Liver (tissue), 9 donors: Measurements from ENCODE around the gene ALDH16A1. TPM values are rescaled to one million over a fixed set of nuclear protein-coding genes. Genes with fewer than 3 reads are reported as not detected.

Experiments
- DNase-seq: peaks from one replicate; pipeline ENCODE4 v3.0.0-alpha.2; 2017; ENCODE audit warnings: low spot score
- H3K27ac ChIP-seq, 2 donors: one replicate each; pipeline ENCODE4 v1.7.0; 2013; ENCODE audit warnings: inconsistent platforms in 2 of 2, low read length in 2 of 2, control low read depth in 1 of 2, low read depth in 1 of 2, mild to moderate bottlenecking in 1 of 2
- H3K27me3 ChIP-seq, 4 donors: one replicate each; pipeline versions ENCODE4 v1.6.1 to v1.7.0; 2013; ENCODE audit warnings: low read length in 3 of 4, inconsistent platforms in 1 of 4, mild to moderate bottlenecking in 1 of 4, moderate library complexity in 1 of 4; ENCODE audit not compliant: control insufficient read depth in 4 of 4, insufficient read depth in 4 of 4
- H3K36me3 ChIP-seq, 4 donors: one replicate each; pipeline versions ENCODE4 v1.6.1 to v1.7.0; 2013; ENCODE audit warnings: low read length in 3 of 4, mild to moderate bottlenecking in 3 of 4, low read depth in 1 of 4, moderate library complexity in 1 of 4; ENCODE audit not compliant: control insufficient read depth in 4 of 4, insufficient read depth in 3 of 4
- H3K4me1 ChIP-seq, 4 donors: one replicate each; pipeline versions ENCODE4 v1.6.1 to v1.7.0; 2013; ENCODE audit warnings: low read length in 3 of 4, mild to moderate bottlenecking in 3 of 4, moderate library complexity in 1 of 4; ENCODE audit not compliant: control insufficient read depth in 4 of 4, insufficient read depth in 4 of 4
- H3K4me3 ChIP-seq, 3 donors: one replicate each; pipeline versions ENCODE4 v1.6.1 to v1.7.0; 2013; ENCODE audit warnings: low read length in 3 of 3, control low read depth in 1 of 3, low read depth in 1 of 3, mild to moderate bottlenecking in 1 of 3
- H3K9ac ChIP-seq, 2 donors: one replicate each; pipeline ENCODE4 v1.7.0; 2013; ENCODE audit warnings: low read length in 2 of 2, mild to moderate bottlenecking in 2 of 2, moderate library complexity in 2 of 2, control low read depth in 1 of 2, low read depth in 1 of 2
- H3K9me3 ChIP-seq, 4 donors: one replicate each; pipeline versions ENCODE4 v1.6.1 to v1.7.0; 2013; ENCODE audit warnings: low read length in 3 of 4; ENCODE audit not compliant: control insufficient read depth in 4 of 4
- ATF3 ChIP-seq: IDR thresholded peaks from 2 replicates; pipeline ENCODE4 v1.6.1; 2016; ENCODE audit warnings: antibody characterized with exemption
- CTCF ChIP-seq: fragments of 150-350 bp; IDR thresholded peaks from 2 replicates; pipeline ENCODE4 v1.5.1; 2017; ENCODE audit warnings: improper control_type of control experiment, low read depth, low read length; ENCODE audit not compliant: missing input control
- EGR1 ChIP-seq, 2 donors: IDR thresholded peaks; 2 replicates each; pipeline ENCODE4 v1.6.1; 2016 to 2018; ENCODE audit warnings: antibody characterized with exemption in 2 of 2, low read depth in 2 of 2
- FOXA1 ChIP-seq: IDR thresholded peaks from 2 replicates; pipeline ENCODE4 v1.6.1; 2016; ENCODE audit warnings: antibody characterized with exemption
- FOXA2 ChIP-seq: IDR thresholded peaks from 2 replicates; pipeline ENCODE4 v1.6.1; 2016; ENCODE audit warnings: antibody characterized with exemption
- GABPA ChIP-seq, 2 donors: IDR thresholded peaks in 1 of 2; conservative IDR thresholded peaks in 1 of 2; 2 replicates each; pipeline ENCODE4 v1.6.1; 2016; ENCODE audit warnings: antibody characterized with exemption in 2 of 2, mild to moderate bottlenecking in 1 of 2, moderate library complexity in 1 of 2
- HNF4A ChIP-seq, 2 donors: conservative IDR thresholded peaks; 2 replicates each; pipeline ENCODE4 v1.6.1; 2016; ENCODE audit warnings: antibody characterized with exemption in 2 of 2, mild to moderate bottlenecking in 2 of 2
- HNF4G ChIP-seq: IDR thresholded peaks from 2 replicates; pipeline ENCODE4 v1.6.1; 2016; ENCODE audit warnings: antibody characterized with exemption
- JUND ChIP-seq, 2 donors: IDR thresholded peaks; 2 replicates each; pipeline ENCODE4 v1.6.1; 2016; ENCODE audit warnings: antibody characterized with exemption in 2 of 2
- MAX ChIP-seq: IDR thresholded peaks from 2 replicates; pipeline ENCODE4 v1.6.1; 2016; ENCODE audit warnings: antibody characterized with exemption
- NR2F2 ChIP-seq: IDR thresholded peaks from 2 replicates; pipeline ENCODE4 v1.6.1; 2016; ENCODE audit warnings: antibody characterized with exemption
- RAD21 ChIP-seq, 2 donors: IDR thresholded peaks; 2 replicates each; pipeline ENCODE4 v1.6.1; 2016; ENCODE audit warnings: antibody characterized with exemption in 2 of 2, mild to moderate bottlenecking in 2 of 2
- REST ChIP-seq: IDR thresholded peaks from 2 replicates; pipeline ENCODE4 v1.6.1; 2016; ENCODE audit warnings: antibody characterized with exemption, mild to moderate bottlenecking
- RXRA ChIP-seq, 2 donors: IDR thresholded peaks; 2 replicates each; pipeline ENCODE4 v1.6.1; 2017 to 2018; ENCODE audit warnings: antibody characterized with exemption in 2 of 2, mild to moderate bottlenecking in 1 of 2
- SP1 ChIP-seq: IDR thresholded peaks from 2 replicates; pipeline ENCODE4 v1.6.1; 2018; ENCODE audit warnings: antibody characterized with exemption, mild to moderate bottlenecking
- TAF1 ChIP-seq: conservative IDR thresholded peaks from 2 replicates; pipeline ENCODE4 v1.6.1; 2016; ENCODE audit warnings: antibody characterized with exemption, mild to moderate bottlenecking
- YY1 ChIP-seq: IDR thresholded peaks from 2 replicates; pipeline ENCODE4 v1.6.1; 2016; ENCODE audit warnings: antibody characterized with exemption, mild to moderate bottlenecking
- ZBTB33 ChIP-seq: IDR thresholded peaks from 2 replicates; pipeline ENCODE4 v1.6.1; 2016; ENCODE audit warnings: antibody characterized with exemption
- WGBS: extraction: QIAGEN DNeasy Blood & Tissue Kit; methylation state at CpG from one replicate; pipeline ENCODE4 v1.1.7; 2013; 5-methylcytosine and 5-hydroxymethylcytosine counted together
- polyA plus RNA-seq, 2 donors: library from polyadenylated mRNA; stranded (reverse) in 1 of 2; unstranded in 1 of 2; fragments of 200-250 nt in 1 of 2; fragments of >200 nt in 1 of 2; fragmentation: Nextera tagmentation in 1 of 2; extraction: Ambion mirVana in 1 of 2; gene quantifications; one replicate each; pipeline versions ENCODE4 v1.2.1 to v1.2.3, GENCODE V29; 2013 to 2015
- total RNA-seq, 2 donors: library from RNA; depleted of rRNA; stranded (reverse); fragments of >200 nt; gene quantifications; one replicate each; pipeline ENCODE4 v1.2.3, GENCODE V29; 2014
- donor health status: healthy.
- donor health status: healthy.
- donor health status: healthy.
- donor health status: healthy.
- donor health status: healthy.

The ALDH16A1 gene
- total and polyA plus RNA-seq, 4 donors, result 5.2 to 35.8 (median 21.5) TPM

GRCh38 chr19:49491030-49491803, 38.2 kb downstream of the ALDH16A1 start:
- H3K27ac ChIP-seq, result no peak overlapping the region
- 83% methylated on average over 17 of the region's 17 CpGs for WGBS
- no peak for DNase-seq
- H3K9ac ChIP-seq, result no peak overlapping the region
- H3K27me3 ChIP-seq, result no peaks in the 10 kb centered on the region
- no peaks in the 10 kb centered on the region for H3K9me3 ChIP-seq
- H3K4me1 ChIP-seq, result peaks cover 0 to 21% (median 16%) of the 10 kb centered on the region in 4 donors
- TF ChIP-seq RAD21 (IDR thresholded peaks at IDR 0.05), result no peak
- H3K36me3 ChIP-seq, result peaks cover 15 to 37% (median 33%) of the 10 kb centered on the region in 4 donors
- H3K4me3 ChIP-seq, result no peak overlapping the region

- H3K36me3 ChIP-seq, result peaks cover 15 to 37% (median 33%) of the 10 kb centered on the region in 4 donors
- H3K9ac ChIP-seq, result no peak overlapping the region
- no peak overlapping the region for H3K4me3 ChIP-seq
- WGBS, result 75% methylated on average over 7 of the region's 7 CpGs
- DNase-seq, result no peak
- no peak overlapping the region for H3K27ac ChIP-seq
- peaks cover 0 to 23% (median 16%) of the 10 kb centered on the region in 4 donors for H3K4me1 ChIP-seq
- H3K27me3 ChIP-seq, result no peaks in the 10 kb centered on the region
- H3K9me3 ChIP-seq, result no peaks in the 10 kb centered on the region
- no peak for TF ChIP-seq YY1
- TF ChIP-seq TAF1, result no peak
- TF ChIP-seq MAX, result no peak
- TF ChIP-seq RXRA (IDR thresholded peaks at IDR 0.05), result no peak
- TF ChIP-seq SP1, result no peak
- no peak for TF ChIP-seq HNF4A (conservative IDR thresholded peaks at IDR 0.05)
- TF ChIP-seq GABPA (IDR thresholded peaks at IDR 0.05 in 1 of 2, conservative IDR thresholded peaks at IDR 0.05 in 1 of 2), result no peak
- no peak for TF ChIP-seq EGR1 (IDR thresholded peaks at IDR 0.05; ENCODE audit: low read depth in 2 of 2)
- no peak for TF ChIP-seq ATF3
- no peak for TF ChIP-seq CTCF
- no peak for TF ChIP-seq JUND (IDR thresholded peaks at IDR 0.05)
- no peak for TF ChIP-seq FOXA2
- TF ChIP-seq REST, result no peak
- TF ChIP-seq RAD21 (IDR thresholded peaks at IDR 0.05), result no peak
- no peak for TF ChIP-seq FOXA1
- TF ChIP-seq ZBTB33, result no peak
- TF ChIP-seq HNF4G, result no peak
- no peak for TF ChIP-seq NR2F2
Measured at GRCh38 chr19:49491804-49492572, 39.0 kb downstream of the ALDH16A1 start.
